ENCODE measurements around the gene C7orf25.

- TF ChIP-seq CTCF (IDR thresholded peaks at IDR 0.05 in 2 of 3, conservative IDR thresholded peaks at IDR 0.05 in 1 of 3; ENCODE audit: control insufficient read depth in 2 of 3, extremely low read depth in 1 of 3, insufficient read depth in 1 of 3, low read depth in 3 of 3, low read length in 3 of 3) (no peak), SPI1 (IDR thresholded peaks at IDR 0.05; ENCODE audit: borderline replicate concordance, insufficient read depth, low read depth, low read length) (no peak), SMC3 (IDR thresholded peaks at IDR 0.05; ENCODE audit: borderline replicate concordance, low read length) (no peak), E2F4 (IDR thresholded peaks at IDR 0.05; ENCODE audit: low read depth, low read length) (no peak), POLR2A (IDR thresholded peaks at IDR 0.05; ENCODE audit: low read depth, low read length) (no peak), NFIC (IDR thresholded peaks at IDR 0.05; ENCODE audit: low read depth, low read length) (no peak), CREM (IDR thresholded peaks at IDR 0.05; ENCODE audit: low read depth) (no peak)
These were observed 11.0 kb downstream of the C7orf25 start for GRCh38 chr7:42900842-42901241.

Measured in GM12878 (cell line).